Adipocyte (in vitro differentiated cells): ENCODE measurements around the gene NOPCHAP1.
"Not testable (repeated sequence)": the region's sequence is repeated elsewhere in the genome, so short reads cannot be mapped to it uniquely, and the experiment has no call there.

Experiments
- DNase-seq: peaks from one replicate; pipeline ENCODE4 v3.0.0-alpha.2; 2015; ENCODE audit warnings: low read depth
- H3K27me3 ChIP-seq: replicated peaks from 2 replicates; pipeline ENCODE4 v1.7.0; 2013; ENCODE audit warnings: mild to moderate bottlenecking, low read length, moderate library complexity; ENCODE audit not compliant: control insufficient read depth, insufficient read depth
- H3K36me3 ChIP-seq: 2 replicates; pipeline ENCODE4 v1.7.0; 2013; ENCODE audit warnings: low read length, mild to moderate bottlenecking, moderate library complexity; ENCODE audit not compliant: control insufficient read depth, insufficient read depth, severe bottlenecking
- H3K4me1 ChIP-seq: 2 replicates; pipeline ENCODE4 v1.7.0; 2013; ENCODE audit warnings: mild to moderate bottlenecking, low read length, moderate library complexity; ENCODE audit not compliant: control insufficient read depth, insufficient read depth
- H3K4me3 ChIP-seq: 2 replicates; pipeline ENCODE4 v1.7.0; 2013; ENCODE audit warnings: mild to moderate bottlenecking, low read length, moderate library complexity
- H3K9ac ChIP-seq: 2 replicates; pipeline ENCODE4 v1.7.0; 2013; ENCODE audit warnings: mild to moderate bottlenecking, low read length, moderate library complexity
- H3K9me3 ChIP-seq: 2 replicates; pipeline ENCODE4 v1.7.0; 2013; ENCODE audit warnings: mild to moderate bottlenecking, low read length, moderate library complexity; ENCODE audit not compliant: control insufficient read depth

Gene NOPCHAP1

GRCh38 chr12:104986022-104986941 lies at the start of gene NOPCHAP1:
Gene NOPCHAP1, plus strand, starts transcription at chr12:104986316. Its CDS starts 37 bp downstream, at chr12:104986353.
- peak within 1 kb of the TSS; percentile 89 for H3K9ac ChIP-seq
- H3K36me3 ChIP-seq = peaks cover 32% of the 10 kb centered on the region
- H3K4me1 ChIP-seq = peaks cover 17% of the 10 kb centered on the region
- H3K4me3 ChIP-seq = peak within 1 kb of the TSS; percentile 94
- DNase-seq = peak; percentile 96
- no peaks in the 10 kb centered on the region for H3K27me3 ChIP-seq
- no peaks in the 10 kb centered on the region for H3K9me3 ChIP-seq

GRCh38 chr12:104938371-104938770 lies 47.7 kb upstream of the NOPCHAP1 start:
- H3K4me1 ChIP-seq = peaks cover 32% of the 10 kb centered on the region
- H3K9ac ChIP-seq = peak overlapping the region; percentile 27
- peak; percentile 48 for DNase-seq
- H3K9me3 ChIP-seq = peaks cover 1% of the 10 kb centered on the region
- no peaks in the 10 kb centered on the region for H3K27me3 ChIP-seq
- H3K36me3 ChIP-seq = no peaks in the 10 kb centered on the region
- H3K4me3 ChIP-seq = peak overlapping the region; percentile 2

DNA sequence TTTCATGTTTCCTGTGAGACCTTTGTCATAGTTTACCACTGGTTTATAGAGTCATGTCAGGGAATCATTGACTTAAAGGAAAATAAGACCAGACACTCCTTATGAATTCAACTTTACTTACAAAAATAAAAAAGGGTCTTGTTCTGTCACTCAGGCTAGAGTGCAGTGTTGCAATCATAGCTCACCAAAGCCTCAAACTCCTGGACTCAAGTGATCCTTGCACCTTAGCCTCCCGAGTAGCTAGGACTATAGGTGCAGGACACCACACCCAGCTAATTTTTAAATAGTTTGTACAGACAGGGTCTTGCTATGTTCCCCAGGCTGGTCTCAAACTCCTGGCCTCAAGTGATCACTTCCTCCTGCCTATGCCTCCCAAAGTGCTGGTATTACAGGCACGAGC lies 47.0 kb upstream of the NOPCHAP1 start:
- no peak for DNase-seq
- Histone ChIP-seq H3K27me3 (no peaks in the 10 kb centered on the region), H3K4me1 (peaks cover 32% of the 10 kb centered on the region), H3K4me3 (peak overlapping the region; percentile 12), H3K9ac (peak overlapping the region; percentile 27), H3K9me3 (peaks cover 5% of the 10 kb centered on the region), H3K36me3 (no peaks in the 10 kb centered on the region)

DNA sequence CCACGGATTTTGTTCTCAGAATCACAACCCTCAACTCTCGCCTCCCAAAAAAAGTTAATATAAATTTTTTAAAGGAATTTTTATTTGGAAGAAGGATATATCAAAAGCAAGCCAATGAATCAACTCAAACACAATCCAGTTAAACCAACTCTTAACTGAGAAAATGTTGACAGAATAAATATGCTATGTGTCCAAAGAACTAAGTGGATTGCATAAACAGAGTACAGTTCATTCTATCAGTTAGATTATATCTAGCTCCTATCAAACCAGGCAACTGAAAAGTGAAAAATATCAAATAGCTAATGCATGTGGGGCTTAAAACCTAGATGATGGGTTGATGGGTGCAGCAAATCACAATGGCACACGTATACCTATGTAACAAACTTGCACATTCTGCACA lies 44.7 kb upstream of the NOPCHAP1 start:
- Histone ChIP-seq H3K9ac (no peak overlapping the region), H3K4me1 (peaks cover 32% of the 10 kb centered on the region), H3K4me3 (no peak overlapping the region), H3K9me3 (peaks cover 5% of the 10 kb centered on the region), H3K27me3 (no peaks in the 10 kb centered on the region), H3K36me3 (no peaks in the 10 kb centered on the region)
- DNase-seq = no peak

DNA sequence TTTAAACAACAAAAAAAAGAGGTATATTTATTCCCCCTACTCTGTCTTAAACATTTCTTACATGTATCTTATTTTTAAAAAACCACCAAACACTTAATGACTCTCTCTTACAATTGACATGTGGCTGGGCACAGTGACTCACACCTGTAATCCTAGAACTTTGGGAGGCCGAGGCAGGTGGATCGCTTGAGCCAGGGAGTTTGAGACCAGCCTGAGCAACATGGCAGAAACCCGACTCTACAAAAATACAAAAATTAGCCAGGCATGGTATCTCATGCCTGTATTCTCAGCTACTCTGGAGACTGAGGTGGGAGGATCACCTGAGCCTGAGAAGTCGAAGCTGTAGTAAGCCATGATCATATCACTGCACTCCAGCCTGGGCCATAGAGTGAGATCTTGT lies 44.0 kb upstream of the NOPCHAP1 start:
- H3K4me3 ChIP-seq = no peak overlapping the region
- H3K9ac ChIP-seq = no peak overlapping the region
- peaks cover 5% of the 10 kb centered on the region for H3K9me3 ChIP-seq
- H3K36me3 ChIP-seq = no peaks in the 10 kb centered on the region
- no peak for DNase-seq
- no peaks in the 10 kb centered on the region for H3K27me3 ChIP-seq
- H3K4me1 ChIP-seq = peaks cover 32% of the 10 kb centered on the region

- not testable (repeated sequence) for H3K9ac ChIP-seq, H3K36me3 ChIP-seq, H3K4me3 ChIP-seq, H3K9me3 ChIP-seq, H3K27me3 ChIP-seq, DNase-seq
- H3K4me1 ChIP-seq = peaks cover 26% of the 10 kb centered on the region
These were observed 42.7 kb upstream of the NOPCHAP1 start for GRCh38 chr12:104943401-104943800.

DNA sequence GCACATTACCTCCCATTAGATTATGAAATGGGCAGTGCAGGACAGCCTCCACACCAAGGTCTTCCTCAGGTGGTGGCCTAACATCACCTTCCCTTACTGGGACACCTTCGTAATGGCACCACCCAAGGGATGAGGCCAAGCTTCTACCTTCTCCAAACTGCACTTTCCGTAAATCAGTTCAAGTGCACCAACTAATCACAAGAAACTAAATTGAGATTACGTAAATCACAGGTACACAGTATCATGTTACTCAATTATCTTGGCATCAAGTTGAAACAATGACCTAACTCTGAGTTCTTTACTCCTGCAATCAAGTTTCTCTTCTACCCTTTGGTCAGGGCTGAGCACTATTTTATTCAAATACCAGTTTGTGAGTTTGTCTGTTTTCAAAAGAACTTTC lies 41.9 kb upstream of the NOPCHAP1 start:
- no peak for DNase-seq
- Histone ChIP-seq H3K4me3 (no peak overlapping the region), H3K9ac (no peak overlapping the region), H3K9me3 (peaks cover 5% of the 10 kb centered on the region), H3K27me3 (no peaks in the 10 kb centered on the region), H3K4me1 (peaks cover 17% of the 10 kb centered on the region), H3K36me3 (no peaks in the 10 kb centered on the region)

DNA sequence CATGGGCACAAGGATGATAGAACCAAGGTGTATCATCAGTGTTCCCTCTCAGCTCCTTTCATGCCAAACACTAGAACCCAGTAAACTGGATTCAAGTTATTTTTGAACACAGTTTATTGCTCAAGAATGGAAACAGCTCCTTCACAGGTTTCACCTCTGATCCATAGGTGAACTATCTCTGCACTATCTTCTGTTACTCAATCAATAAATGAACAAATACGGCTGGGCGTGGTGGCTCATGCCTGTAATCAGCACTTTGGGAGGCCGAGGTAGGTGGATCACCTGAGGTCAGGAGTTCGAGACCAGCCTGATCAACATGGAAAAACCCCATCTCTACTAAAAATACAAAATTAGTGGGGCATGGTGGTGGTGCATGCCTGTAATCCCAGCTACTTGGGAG lies 37.4 kb upstream of the NOPCHAP1 start:
- DNase-seq, H3K9me3 ChIP-seq, H3K36me3 ChIP-seq, H3K4me3 ChIP-seq, H3K9ac ChIP-seq, H3K27me3 ChIP-seq: not testable (repeated sequence)
- peaks cover 13% of the 10 kb centered on the region for H3K4me1 ChIP-seq

DNA sequence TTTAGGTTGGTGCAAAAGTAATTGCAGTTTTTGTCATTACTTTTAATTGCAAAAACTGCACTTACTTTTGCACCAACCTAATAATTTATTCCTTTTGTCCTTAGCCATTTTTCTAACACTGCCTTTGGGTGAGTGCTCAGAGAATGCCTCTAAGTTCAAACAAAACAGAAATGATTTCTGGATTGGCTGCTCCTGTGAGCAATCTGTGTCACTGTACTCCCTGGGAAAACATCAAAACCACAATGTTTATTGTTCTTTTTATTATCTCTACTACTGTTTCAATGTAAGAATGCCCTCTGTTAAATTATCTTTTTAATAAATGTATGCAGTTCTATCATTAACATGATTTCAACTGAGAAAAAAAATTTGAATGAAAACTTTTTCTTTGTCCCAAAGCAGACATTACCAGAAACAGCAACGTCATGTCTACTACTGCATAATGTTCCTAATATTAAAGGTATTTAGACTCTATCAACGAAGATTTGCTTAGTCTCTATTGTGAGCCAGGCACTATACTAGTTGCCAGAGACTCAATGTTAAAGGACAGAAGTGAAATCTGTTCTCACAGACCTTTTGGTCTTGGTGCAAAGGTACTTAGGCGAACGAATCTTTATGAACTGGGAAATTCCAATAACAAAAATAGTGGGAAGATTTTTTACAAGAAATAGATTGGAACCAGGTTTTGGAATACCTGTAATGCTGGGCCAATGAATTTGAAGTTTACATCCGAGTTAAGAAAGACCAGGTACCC lies 34.2 kb upstream of the NOPCHAP1 start:
- H3K27me3 ChIP-seq = no peaks in the 10 kb centered on the region
- H3K9me3 ChIP-seq = no peaks in the 10 kb centered on the region

DNA sequence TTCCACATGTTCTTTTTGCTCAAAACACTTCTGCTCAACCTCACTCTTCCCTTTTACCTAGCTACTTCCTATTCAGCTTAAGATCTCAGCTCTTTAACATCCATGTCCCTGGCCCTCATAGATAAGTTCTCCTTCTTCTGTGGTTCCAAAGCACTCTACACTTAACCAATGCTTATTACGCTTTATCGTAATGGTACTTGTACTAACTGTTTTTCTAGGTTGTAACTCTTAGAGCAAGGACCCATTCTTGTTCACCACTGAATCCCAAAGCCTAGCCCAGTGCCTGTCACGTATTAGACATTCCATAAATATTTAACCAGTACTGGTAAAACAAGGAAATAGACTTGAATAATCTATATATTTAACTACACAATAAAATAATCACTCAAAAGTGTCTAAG lies 33.3 kb upstream of the NOPCHAP1 start:
- H3K36me3 ChIP-seq = no peaks in the 10 kb centered on the region
- no peak overlapping the region for H3K9ac ChIP-seq
- H3K4me1 ChIP-seq = peaks cover 21% of the 10 kb centered on the region
- H3K27me3 ChIP-seq = no peaks in the 10 kb centered on the region
- no peak overlapping the region for H3K4me3 ChIP-seq
- no peak for DNase-seq
- no peaks in the 10 kb centered on the region for H3K9me3 ChIP-seq

More for the DNA sequence above, 34.2 kb upstream of the NOPCHAP1 start:
- DNase-seq = peak; percentile 59
- H3K36me3 ChIP-seq = no peaks in the 10 kb centered on the region
- no peak overlapping the region for H3K4me3 ChIP-seq
- H3K9ac ChIP-seq = no peak overlapping the region
- peaks cover 16% of the 10 kb centered on the region for H3K4me1 ChIP-seq

DNA sequence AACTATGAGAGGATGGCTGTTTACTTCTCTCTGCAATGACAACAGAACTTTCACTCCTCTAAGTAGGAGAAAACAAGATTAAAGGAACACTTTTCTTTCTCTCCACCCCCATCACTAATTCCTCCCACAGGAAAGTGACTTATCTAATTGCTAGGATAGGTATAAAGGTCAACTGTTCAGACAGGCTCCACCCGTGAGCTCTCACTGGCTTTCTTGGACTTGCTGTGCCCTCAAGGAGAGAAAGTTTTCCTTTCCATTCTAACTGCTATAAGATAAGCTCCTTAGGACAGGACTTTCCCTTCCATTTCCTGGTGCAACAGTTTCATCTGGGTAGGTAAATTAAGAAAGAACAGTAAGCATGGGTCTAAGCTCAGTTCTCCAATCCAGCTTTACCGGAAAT lies 32.8 kb upstream of the NOPCHAP1 start:
- Histone ChIP-seq H3K36me3 (no peaks in the 10 kb centered on the region), H3K4me3 (no peak overlapping the region), H3K9ac (no peak overlapping the region), H3K4me1 (peaks cover 17% of the 10 kb centered on the region), H3K9me3 (no peaks in the 10 kb centered on the region), H3K27me3 (no peaks in the 10 kb centered on the region)
- DNase-seq = no peak
